A673 (cell line): ENCODE measurements around the gene GALNT6.

ENCODE experiments used
- CTCF ChIP-seq: fragments of 300-800, 200-600 bp; sonication (generic); conservative IDR thresholded peaks from 2 replicates; pipeline ENCODE4 v1.5.1; 2017; ENCODE audit warnings: low read depth, mild to moderate bottlenecking, antibody characterized with exemption, low read length, moderate library complexity, mixed read lengths
- EZH2 ChIP-seq: fragments of 200-600 bp; sonication (generic); IDR thresholded peaks from 2 replicates; pipeline ENCODE4 v1.6.1; 2017; ENCODE audit warnings: borderline replicate concordance, low read depth, mild to moderate bottlenecking, mixed read lengths, antibody characterized with exemption, low read length; ENCODE audit not compliant: poor library complexity, severe bottlenecking

- TF ChIP-seq CTCF (no peak), EZH2 (no peak)
Measured at GRCh38 chr12:51389302-51389999, 1.8 kb downstream of the GALNT6 start.
